Kidney epithelial cell (primary cell): ENCODE results near the gene COL11A2. TPM values are rescaled to one million over a fixed set of nuclear protein-coding genes. Genes with fewer than 3 reads are reported as not detected.

Experiments
- DNase-seq: peaks from one replicate; pipeline ENCODE4 v3.0.0-alpha.2; 2010; ENCODE audit warnings: low read depth
- H3K27me3 ChIP-seq: 2 replicates; pipeline ENCODE4 v1.6.0; 2011; ENCODE audit warnings: low read length; ENCODE audit not compliant: control insufficient read depth, insufficient read depth
- H3K36me3 ChIP-seq: 2 replicates; pipeline ENCODE4 v1.5.1; 2011; ENCODE audit warnings: low read length; ENCODE audit not compliant: control insufficient read depth, insufficient read depth
- H3K4me3 ChIP-seq: 2 replicates; pipeline ENCODE4 v1.5.1; 2011; ENCODE audit warnings: low read depth, mild to moderate bottlenecking, control low read depth, low read length
- CTCF ChIP-seq: IDR thresholded peaks from 2 replicates; pipeline ENCODE4 v1.5.1; 2011; ENCODE audit warnings: mild to moderate bottlenecking, moderate library complexity, low read length, control low read depth, inconsistent platforms; ENCODE audit not compliant: insufficient read depth, poor library complexity, severe bottlenecking
- total RNA-seq: library from RNA; depleted of rRNA; stranded (reverse); fragments of >200 nt; gene quantifications from 2 replicates; pipeline ENCODE4 v1.2.3, GENCODE V29; 2015

Gene COL11A2
- total RNA-seq, 1 donor from 2014 or later = 0.38 TPM

- peaks cover 43% of the 10 kb centered on the region for H3K27me3 ChIP-seq
- no peak for TF ChIP-seq CTCF
- H3K36me3 ChIP-seq = no peaks in the 10 kb centered on the region
- DNase-seq = no peak
- H3K4me3 ChIP-seq = no peak overlapping the region
Observed at GRCh38 chr6:33114406-33114805, 77.9 kb downstream of the COL11A2 start.

GRCh38 chr6:33113755-33114154, 78.5 kb downstream of the COL11A2 start:
- Histone ChIP-seq H3K27me3 (peaks cover 43% of the 10 kb centered on the region), H3K36me3 (no peaks in the 10 kb centered on the region), H3K4me3 (no peak overlapping the region)
- DNase-seq = no peak
- TF ChIP-seq CTCF = no peak

Other genes starting within 250 kb of the COL11A2 start
- 1.6 and 4.7 TPM in 2 replicates for gene HLA-DMA, start 239.4 kb downstream of the COL11A2 start, total RNA-seq
- 191 and 206 TPM in 2 replicates for gene BRD2, start 223.9 kb downstream of the COL11A2 start, total RNA-seq
- 0.71 and 1.6 TPM in 2 replicates for gene HLA-DOA, start 182.9 kb downstream of the COL11A2 start, total RNA-seq
- 0.29 and 0.48 TPM in 2 replicates for gene HLA-DPA1, start 118.8 kb downstream of the COL11A2 start, total RNA-seq
- gene HLA-DPB1, start 116.5 kb downstream of the COL11A2 start, total RNA-seq = 5.5 and 7.6 TPM in 2 replicates
- 24.4 and 24.9 TPM in 2 replicates for gene RXRB, start 8.2 kb upstream of the COL11A2 start, total RNA-seq
- gene SLC39A7, start 8.4 kb upstream of the COL11A2 start, total RNA-seq = 94.1 and 94.9 TPM in 2 replicates
- 11.4 and 13.1 TPM in 2 replicates for gene HSD17B8, start 12.2 kb upstream of the COL11A2 start, total RNA-seq
- 12.1 and 16.4 TPM in 2 replicates for gene RING1, start 16.0 kb upstream of the COL11A2 start, total RNA-seq
- gene VPS52, start 79.4 kb upstream of the COL11A2 start, total RNA-seq = 32.3 and 56.1 TPM in 2 replicates
- 6,267 and 7,360 TPM in 2 replicates for gene RPS18, start 79.6 kb upstream of the COL11A2 start, total RNA-seq
- gene B3GALT4, start 84.7 kb upstream of the COL11A2 start, total RNA-seq = 1.4 and 2.5 TPM in 2 replicates
- gene WDR46, start 96.8 kb upstream of the COL11A2 start, total RNA-seq = 53.2 and 70.5 TPM in 2 replicates
- 42.9 and 51.4 TPM in 2 replicates for gene PFDN6, start 97.1 kb upstream of the COL11A2 start, total RNA-seq
- 42.3 and 45.5 TPM in 2 replicates for gene RGL2, start 106.5 kb upstream of the COL11A2 start, total RNA-seq
- 214 and 300 TPM in 2 replicates for gene TAPBP, start 121.6 kb upstream of the COL11A2 start, total RNA-seq
- gene ZBTB22, start 125.3 kb upstream of the COL11A2 start, total RNA-seq = 17.5 and 18.4 TPM in 2 replicates
- 44.4 and 53.7 TPM in 2 replicates for gene DAXX, start 130.5 kb upstream of the COL11A2 start, total RNA-seq
- gene KIFC1, start 199.4 kb upstream of the COL11A2 start, total RNA-seq = 8.4 and 10.3 TPM in 2 replicates
- 27.9 and 28.0 TPM in 2 replicates for gene PHF1, start 218.5 kb upstream of the COL11A2 start, total RNA-seq
- 226 and 227 TPM in 2 replicates for gene CUTA, start 225.6 kb upstream of the COL11A2 start, total RNA-seq
- gene SYNGAP1, start 227.6 kb upstream of the COL11A2 start, total RNA-seq = 3.3 and 4.2 TPM in 2 replicates